ENCODE results near the gene PRAMEF1.

The PRAMEF1 gene

GRCh38 chr1:12756768-12757413, 34.3 kb upstream of the PRAMEF1 start:
- no peak overlapping the region for H3K27ac ChIP-seq
- TF ChIP-seq CTCF (conservative IDR thresholded peaks at IDR 0.05): no peak

GRCh38 chr1:12757836-12758235, 33.4 kb upstream of the PRAMEF1 start:
- TF ChIP-seq CTCF (conservative IDR thresholded peaks at IDR 0.05): no peak
- H3K27ac ChIP-seq: no peak overlapping the region

- no peak; the same call in 1 of the 2 replicates for TF ChIP-seq CTCF (conservative IDR thresholded peaks at IDR 0.05)
- H3K27ac ChIP-seq: no peak overlapping the region
Observed at GRCh38 chr1:12760256-12760795, 30.9 kb upstream of the PRAMEF1 start.

- H3K27ac ChIP-seq: no peak overlapping the region
- no peak for TF ChIP-seq CTCF (conservative IDR thresholded peaks at IDR 0.05)
Observed at GRCh38 chr1:12761781-12762180, 29.4 kb upstream of the PRAMEF1 start.

- TF ChIP-seq CTCF (conservative IDR thresholded peaks at IDR 0.05): no peak
- H3K27ac ChIP-seq: no peak overlapping the region
Observed at GRCh38 chr1:12762766-12763165, 28.4 kb upstream of the PRAMEF1 start.

GRCh38 chr1:12763479-12763878, 27.7 kb upstream of the PRAMEF1 start:
- TF ChIP-seq CTCF (conservative IDR thresholded peaks at IDR 0.05): no peak
- H3K27ac ChIP-seq: no peak overlapping the region

- H3K27ac ChIP-seq: no peak overlapping the region
- TF ChIP-seq CTCF (conservative IDR thresholded peaks at IDR 0.05): no peak
Observed at GRCh38 chr1:12764016-12764415, 27.2 kb upstream of the PRAMEF1 start.
